NB4 (cell line): ENCODE results near the gene FAM131A.

Source experiments
- DNase-seq: peaks from one replicate; pipeline ENCODE4 v3.0.0; 2010; ENCODE audit warnings: low read depth
- H3K4me3 ChIP-seq: one replicate; pipeline ENCODE4 v1.5.1; 2011; ENCODE audit warnings: mild to moderate bottlenecking, low read depth, low read length, moderate library complexity
- MYC ChIP-seq: IDR thresholded peaks from 2 replicates; pipeline ENCODE4 v1.6.1; 2011; ENCODE audit warnings: low read depth, low read length
- POLR2A ChIP-seq: IDR thresholded peaks from 2 replicates; pipeline ENCODE4 v1.6.1; 2011; ENCODE audit warnings: mild to moderate bottlenecking; ENCODE audit not compliant: insufficient read length; ENCODE audit errors: extremely low read depth
- TF ChIP-seq, protein P1 (sequence below): IDR thresholded peaks from 2 replicates; pipeline ENCODE4 v1.6.1; 2011; ENCODE audit warnings: low read depth, low read length
- TF ChIP-seq, protein P2 (sequence below): IDR thresholded peaks from one replicate; pipeline ENCODE4 v1.5.1; 2012; ENCODE audit warnings: low read depth, low read length

The FAM131A gene

DNA sequence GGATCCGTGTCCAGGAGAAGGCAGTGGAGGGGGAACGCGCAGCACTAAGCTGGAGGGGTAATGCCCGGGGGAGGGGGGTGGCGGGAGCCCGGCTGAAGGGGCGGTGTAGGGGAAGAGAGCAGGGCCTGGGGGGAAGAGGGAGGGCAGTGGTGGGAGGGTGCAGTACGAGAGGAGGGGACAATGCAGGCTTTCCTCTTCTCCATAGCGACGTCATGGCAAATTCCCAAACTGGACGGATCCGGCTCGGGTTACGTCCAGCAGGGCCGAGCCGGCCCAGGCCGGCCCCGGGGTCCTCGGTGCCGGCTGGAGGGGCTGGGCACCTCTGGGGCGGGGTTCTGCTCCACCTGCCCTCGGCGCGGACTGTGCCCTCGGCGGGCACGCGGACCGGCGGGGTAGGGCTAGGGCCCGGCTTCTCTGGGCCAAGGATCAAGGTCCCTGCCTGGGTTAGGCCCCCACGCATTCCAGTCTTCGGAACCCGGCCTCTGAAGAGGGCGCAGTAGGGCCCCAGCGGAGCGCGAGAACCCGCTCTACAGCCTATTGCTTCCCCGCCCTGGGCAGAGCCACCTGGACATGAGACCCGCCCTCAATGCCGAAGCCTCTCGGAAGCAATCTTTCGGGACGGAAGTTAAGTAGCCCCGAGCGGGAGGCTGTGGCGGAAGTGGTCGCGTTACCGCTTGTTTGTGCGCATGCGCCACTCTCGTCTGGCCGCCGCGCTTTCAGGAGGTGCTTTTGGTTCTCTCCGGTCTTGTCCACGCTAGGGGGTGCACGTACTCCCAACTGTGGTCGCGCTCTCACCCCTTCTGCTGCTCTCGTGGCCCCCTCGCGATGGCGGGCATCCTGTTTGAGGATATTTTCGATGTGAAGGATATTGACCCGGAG, 25.5 kb downstream of the FAM131A start:
- TF ChIP-seq, protein P1, sequence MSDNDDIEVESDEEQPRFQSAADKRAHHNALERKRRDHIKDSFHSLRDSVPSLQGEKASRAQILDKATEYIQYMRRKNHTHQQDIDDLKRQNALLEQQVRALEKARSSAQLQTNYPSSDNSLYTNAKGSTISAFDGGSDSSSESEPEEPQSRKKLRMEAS, result peak; percentile 60
- TF ChIP-seq, protein P2, sequence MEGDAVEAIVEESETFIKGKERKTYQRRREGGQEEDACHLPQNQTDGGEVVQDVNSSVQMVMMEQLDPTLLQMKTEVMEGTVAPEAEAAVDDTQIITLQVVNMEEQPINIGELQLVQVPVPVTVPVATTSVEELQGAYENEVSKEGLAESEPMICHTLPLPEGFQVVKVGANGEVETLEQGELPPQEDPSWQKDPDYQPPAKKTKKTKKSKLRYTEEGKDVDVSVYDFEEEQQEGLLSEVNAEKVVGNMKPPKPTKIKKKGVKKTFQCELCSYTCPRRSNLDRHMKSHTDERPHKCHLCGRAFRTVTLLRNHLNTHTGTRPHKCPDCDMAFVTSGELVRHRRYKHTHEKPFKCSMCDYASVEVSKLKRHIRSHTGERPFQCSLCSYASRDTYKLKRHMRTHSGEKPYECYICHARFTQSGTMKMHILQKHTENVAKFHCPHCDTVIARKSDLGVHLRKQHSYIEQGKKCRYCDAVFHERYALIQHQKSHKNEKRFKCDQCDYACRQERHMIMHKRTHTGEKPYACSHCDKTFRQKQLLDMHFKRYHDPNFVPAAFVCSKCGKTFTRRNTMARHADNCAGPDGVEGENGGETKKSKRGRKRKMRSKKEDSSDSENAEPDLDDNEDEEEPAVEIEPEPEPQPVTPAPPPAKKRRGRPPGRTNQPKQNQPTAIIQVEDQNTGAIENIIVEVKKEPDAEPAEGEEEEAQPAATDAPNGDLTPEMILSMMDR, result peak; percentile 30
- TF ChIP-seq MYC, result peak; percentile 78
- peak; percentile 66 for TF ChIP-seq POLR2A
- peak overlapping the region; percentile 79 for H3K4me3 ChIP-seq
- DNase-seq, result peak; percentile 98

DNA sequence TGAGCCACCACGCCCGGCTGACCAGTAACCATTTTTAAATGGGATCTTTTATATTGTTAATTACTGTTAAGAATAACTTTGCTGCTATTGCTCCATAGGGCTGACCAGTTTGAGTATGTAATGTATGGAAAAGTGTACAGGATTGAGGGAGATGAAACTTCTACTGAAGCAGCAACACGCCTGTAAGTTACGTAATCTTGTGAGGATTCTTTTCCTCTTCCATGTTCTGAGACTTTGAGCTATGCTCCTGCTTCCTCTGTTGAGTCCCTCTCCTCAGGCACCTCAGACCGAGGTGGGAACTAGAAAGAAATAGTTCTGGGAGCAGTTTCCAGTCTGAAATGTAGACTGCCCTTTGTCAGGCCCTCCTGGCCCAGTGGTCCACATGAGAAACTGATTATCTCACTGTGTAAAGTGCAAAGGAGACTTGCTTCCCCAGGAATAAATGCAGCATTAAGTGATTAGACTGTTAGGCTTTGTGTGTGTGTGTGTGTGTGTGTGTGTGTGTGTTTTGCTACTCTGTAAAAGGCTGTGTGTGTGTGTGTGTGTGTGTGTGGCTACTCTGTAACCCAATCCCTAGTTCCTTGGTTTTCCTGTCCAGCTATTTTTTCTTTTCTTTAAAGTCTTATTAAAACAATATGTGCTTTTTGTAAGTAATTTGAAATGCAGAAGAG, 29.4 kb downstream of the FAM131A start:
- TF ChIP-seq MYC, result no peak
- TF ChIP-seq POLR2A, result no peak
- TF ChIP-seq, protein P2, result no peak
- no peak overlapping the region for H3K4me3 ChIP-seq
- no peak for DNase-seq

DNA sequence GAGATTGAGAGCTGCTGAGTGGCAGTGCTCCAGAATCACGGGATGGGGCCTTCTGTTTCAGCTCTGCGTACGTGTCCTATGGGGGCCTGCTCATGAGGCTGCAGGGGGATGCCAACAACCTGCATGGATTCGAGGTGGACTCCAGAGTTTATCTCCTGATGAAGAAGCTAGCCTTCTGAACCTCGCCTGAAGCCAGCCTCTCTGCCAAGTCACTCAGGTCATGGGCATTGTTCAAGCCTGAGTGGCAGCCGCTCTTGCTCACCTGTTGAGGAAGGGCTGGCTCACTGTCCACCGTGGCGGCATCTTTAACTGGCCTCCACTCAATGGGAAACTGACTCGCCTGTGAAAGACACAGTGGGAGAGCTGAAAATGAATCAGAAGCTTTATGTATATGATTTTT, 30.7 kb downstream of the FAM131A start:
- DNase-seq, result no peak
- no peak for TF ChIP-seq MYC
- TF ChIP-seq, protein P2, result no peak
- TF ChIP-seq, protein P1, result no peak
- no peak for TF ChIP-seq POLR2A
- H3K4me3 ChIP-seq, result no peak overlapping the region

DNA sequence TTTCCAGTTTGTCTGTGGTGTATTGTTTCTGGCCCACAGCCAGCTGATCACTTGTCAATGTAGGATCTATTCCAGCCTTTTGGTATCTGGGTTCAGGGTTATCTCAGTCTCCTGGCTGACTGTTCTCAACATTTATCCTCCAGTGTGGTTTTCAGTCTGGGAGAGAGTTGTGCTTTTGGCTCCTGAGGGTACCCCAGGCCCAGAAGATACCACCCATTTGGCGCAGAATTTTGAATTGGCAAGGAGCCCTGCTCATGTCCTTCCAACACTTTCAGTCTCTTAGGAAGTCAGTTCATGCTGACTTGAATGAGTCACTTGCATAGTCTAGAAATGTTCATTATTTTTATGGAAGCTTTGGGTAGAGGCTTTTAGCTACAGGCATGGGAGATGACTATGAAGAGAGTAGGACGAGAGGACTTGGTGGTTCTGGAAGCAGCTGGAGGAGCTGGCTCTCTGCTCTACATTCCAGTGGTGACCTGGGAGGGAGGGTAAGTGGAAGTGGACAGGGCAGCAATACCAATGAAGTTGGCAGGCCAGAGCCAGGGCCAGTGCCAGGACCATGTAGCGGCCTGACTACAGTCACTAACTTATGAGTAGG, 31.3 kb downstream of the FAM131A start:
- DNase-seq, result no peak
- TF ChIP-seq, protein P2, result no peak
- TF ChIP-seq MYC, result no peak
- TF ChIP-seq, protein P1, result no peak
- TF ChIP-seq POLR2A, result no peak
- H3K4me3 ChIP-seq, result no peak overlapping the region

DNA sequence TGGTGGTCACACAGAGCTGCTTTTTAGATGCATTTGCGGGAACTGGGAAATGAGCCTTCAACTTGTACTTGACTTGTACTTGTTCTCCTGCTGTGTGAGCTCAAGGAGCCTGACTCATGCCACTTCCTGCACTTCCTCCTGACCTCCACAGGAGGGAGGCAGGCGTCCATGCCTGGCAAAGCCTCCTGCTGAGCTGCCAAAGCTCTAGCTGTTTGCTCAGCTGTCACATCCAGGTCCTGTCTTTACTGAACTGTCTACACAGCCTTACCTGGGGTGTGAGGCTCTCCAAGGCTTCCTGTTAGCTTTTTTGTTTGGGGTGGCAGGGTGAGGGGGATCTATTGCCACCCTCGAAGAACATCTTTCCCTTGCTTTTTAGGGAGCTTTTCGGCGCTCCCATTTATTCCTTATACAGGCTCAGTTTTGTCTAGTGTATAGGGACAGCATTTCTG, 34.2 kb downstream of the FAM131A start:
- TF ChIP-seq POLR2A (peak; percentile 20), MYC (0 out of 2 replicates have a peak, but pooled peaks have one; percentile 27)
- TF ChIP-seq, protein P2, result peak; percentile 95
- TF ChIP-seq, protein P1, result peak; percentile 76
- DNase-seq, result peak; percentile 89
- H3K4me3 ChIP-seq, result no peak overlapping the region
